Endothelial cell (in vitro differentiated cells): Measurements from ENCODE around the gene TBL1Y. TPM values are rescaled to one million over a fixed set of nuclear protein-coding genes. Genes with fewer than 3 reads are reported as not detected.

Source experiments
- DNase-seq: peaks from one replicate; pipeline ENCODE4 v3.0.0; 2021; ENCODE audit warnings: low spot score
- H3K27ac Mint-ChIP-seq: one replicate; pipeline ENCODE4 v1.8.0; 2021; ENCODE audit warnings: mixed read lengths, inconsistent platforms; ENCODE audit not compliant: unreplicated experiment
- H3K27me3 Mint-ChIP-seq: one replicate; pipeline ENCODE4 v1.8.0; 2021; ENCODE audit warnings: mild to moderate bottlenecking, moderate library complexity, mixed read lengths, inconsistent platforms; ENCODE audit not compliant: unreplicated experiment
- H3K36me3 Mint-ChIP-seq: one replicate; pipeline ENCODE4 v1.8.0; 2021; ENCODE audit warnings: mild to moderate bottlenecking, low read depth, mixed read lengths, inconsistent platforms; ENCODE audit not compliant: unreplicated experiment
- H3K4me1 Mint-ChIP-seq: one replicate; pipeline ENCODE4 v1.8.0; 2021; ENCODE audit warnings: mild to moderate bottlenecking, mixed read lengths, inconsistent platforms; ENCODE audit not compliant: unreplicated experiment
- H3K4me3 Mint-ChIP-seq: one replicate; pipeline ENCODE4 v1.8.0; 2021; ENCODE audit warnings: mild to moderate bottlenecking, mixed read lengths, inconsistent platforms; ENCODE audit not compliant: unreplicated experiment
- H3K9me3 Mint-ChIP-seq: one replicate; pipeline ENCODE4 v1.8.0; 2021; ENCODE audit warnings: mixed read lengths, inconsistent platforms; ENCODE audit not compliant: unreplicated experiment
- CTCF ChIP-seq: fragments of 200-600 bp; sonication (generic); IDR thresholded peaks from one replicate; pipeline ENCODE4 v1.5.0; 2021; ENCODE audit warnings: antibody characterized with exemption; ENCODE audit not compliant: unreplicated experiment
- total RNA-seq: library from RNA; stranded (reverse); fragmentation: NEBNext Ultra II Directional; extraction: Animal tissue kit (Norgen Biotek cat#: 25700); gene quantifications from one replicate; pipeline ENCODE4 v1.2.1, GENCODE V29; 2021; ENCODE audit not compliant: unreplicated experiment

The TBL1Y gene
- total RNA-seq, 1 donor from 2014 or later, result 0.97 TPM

- no peak for TF ChIP-seq CTCF
- no peaks in the 10 kb centered on the region for H3K27me3 Mint-ChIP-seq
- no peaks in the 10 kb centered on the region for H3K9me3 Mint-ChIP-seq
- no peak overlapping the region for H3K4me3 Mint-ChIP-seq
- DNase-seq, result no peak
- no peaks in the 10 kb centered on the region for H3K36me3 Mint-ChIP-seq
- H3K27ac Mint-ChIP-seq, result no peak overlapping the region
- H3K4me1 Mint-ChIP-seq, result no peaks in the 10 kb centered on the region
Observed at GRCh38 chrY:6928265-6928664, 17.8 kb downstream of the TBL1Y start.

GRCh38 chrY:6929237-6929636, 18.7 kb downstream of the TBL1Y start:
- H3K27me3 Mint-ChIP-seq, result no peaks in the 10 kb centered on the region
- H3K27ac Mint-ChIP-seq, result no peak overlapping the region
- H3K36me3 Mint-ChIP-seq, result no peaks in the 10 kb centered on the region
- H3K9me3 Mint-ChIP-seq, result no peaks in the 10 kb centered on the region
- no peaks in the 10 kb centered on the region for H3K4me1 Mint-ChIP-seq
- no peak for DNase-seq
- TF ChIP-seq CTCF, result no peak
- no peak overlapping the region for H3K4me3 Mint-ChIP-seq

GRCh38 chrY:6931779-6932396, 21.4 kb downstream of the TBL1Y start:
- Mint-ChIP-seq H3K27me3 (no peaks in the 10 kb centered on the region), H3K9me3 (no peaks in the 10 kb centered on the region), H3K36me3 (no peaks in the 10 kb centered on the region), H3K4me3 (no peak overlapping the region), H3K27ac (no peak overlapping the region), H3K4me1 (no peaks in the 10 kb centered on the region)
- no peak for TF ChIP-seq CTCF
- DNase-seq, result no peak

- H3K4me3 Mint-ChIP-seq, result no peak overlapping the region
- TF ChIP-seq CTCF, result no peak
Observed at GRCh38 chrY:6935497-6935896, 25.0 kb downstream of the TBL1Y start.

GRCh38 chrY:6947695-6948094, 37.2 kb downstream of the TBL1Y start:
- no peak for DNase-seq
- Mint-ChIP-seq H3K4me3 (no peak overlapping the region), H3K4me1 (no peaks in the 10 kb centered on the region), H3K36me3 (no peaks in the 10 kb centered on the region), H3K9me3 (no peaks in the 10 kb centered on the region), H3K27me3 (no peaks in the 10 kb centered on the region), H3K27ac (no peak overlapping the region)
- no peak for TF ChIP-seq CTCF

More at GRCh38 chrY:6935497-6935896, 25.0 kb downstream of the TBL1Y start:
- DNase-seq, result no peak
- H3K9me3 Mint-ChIP-seq, result no peaks in the 10 kb centered on the region
- no peak overlapping the region for H3K27ac Mint-ChIP-seq
- no peaks in the 10 kb centered on the region for H3K36me3 Mint-ChIP-seq
- H3K4me1 Mint-ChIP-seq, result no peaks in the 10 kb centered on the region
- H3K27me3 Mint-ChIP-seq, result no peaks in the 10 kb centered on the region
